H1 (cell line): Measurements from ENCODE around the gene C13orf42. TPM values are rescaled to one million over a fixed set of nuclear protein-coding genes. Genes with fewer than 3 reads are reported as not detected.

Experiments used
- HDAC6 ChIP-seq: IDR thresholded peaks from one replicate; pipeline ENCODE4 v1.7.1; 2012; ENCODE audit warnings: low read depth, mild to moderate bottlenecking, inconsistent platforms, low read length, moderate library complexity
- MAFK ChIP-seq: IDR thresholded peaks from 2 replicates; pipeline ENCODE4 v1.6.1; 2012; ENCODE audit warnings: low read depth, mild to moderate bottlenecking, improper control_type of control experiment, low read length
- RNF2 ChIP-seq: fragments of 200-900, 300-1000 bp; sonication (generic); IDR thresholded peaks from 2 replicates; pipeline ENCODE4 v1.7.1; 2016; ENCODE audit warnings: borderline replicate concordance, low read depth, mild to moderate bottlenecking, antibody characterized with exemption, low read length; ENCODE audit not compliant: poor library complexity, severe bottlenecking; ENCODE audit errors: missing control alignments
- TCF12 ChIP-seq: IDR thresholded peaks from 2 replicates; pipeline ENCODE4 v1.6.1; 2011; ENCODE audit warnings: low read depth, mild to moderate bottlenecking, low read length
- YY1 ChIP-seq: IDR thresholded peaks from 2 replicates; pipeline ENCODE4 v1.6.1; 2011; ENCODE audit warnings: low read depth, mild to moderate bottlenecking, low read length
- polyA plus RNA-seq, 7 experiments: library from polyadenylated mRNA; depleted of rRNA in 3 of 7; stranded (reverse) in 5 of 7; unstranded in 2 of 7; fragments of >200 nt in 5 of 7; fragments of 200-250 nt in 2 of 7; gene quantifications; 1 replicate in 5 of 7; 2 replicates in 1 of 7; 4 replicates in 1 of 7; pipeline versions ENCODE4 v1.2.1 to v1.2.3, GENCODE V29; 2011 to 2013; ENCODE audit warnings: missing spikeins in 2 of 7, mixed read lengths in 2 of 7
- total RNA-seq: library from RNA; stranded (reverse); fragmentation: NEBNext Ultra II Directional; extraction: Animal tissue kit (Norgen Biotek cat#: 25700); gene quantifications from 2 replicates; pipeline ENCODE4 v1.2.1, GENCODE V29; 2021

Gene C13orf42
- total and polyA plus RNA-seq, 2 of the 8 experiments (the other 6 are each of a cell fraction or from before 2014, with no cell fraction given): 9.9 to 10.1 TPM

GRCh38 chr13:51043310-51043709 is 67.8 kb downstream of the C13orf42 start (continued):
- TF ChIP-seq TCF12 (no peak), YY1 (no peak), RNF2 (no peak), HDAC6 (no peak), MAFK (no peak)
